Measurements from ENCODE around the gene TOMM40.
"Not testable (repeated sequence)": the region's sequence is repeated elsewhere in the genome, so short reads cannot be mapped to it uniquely, and the experiment has no call there.

TOMM40 gene

DNA sequence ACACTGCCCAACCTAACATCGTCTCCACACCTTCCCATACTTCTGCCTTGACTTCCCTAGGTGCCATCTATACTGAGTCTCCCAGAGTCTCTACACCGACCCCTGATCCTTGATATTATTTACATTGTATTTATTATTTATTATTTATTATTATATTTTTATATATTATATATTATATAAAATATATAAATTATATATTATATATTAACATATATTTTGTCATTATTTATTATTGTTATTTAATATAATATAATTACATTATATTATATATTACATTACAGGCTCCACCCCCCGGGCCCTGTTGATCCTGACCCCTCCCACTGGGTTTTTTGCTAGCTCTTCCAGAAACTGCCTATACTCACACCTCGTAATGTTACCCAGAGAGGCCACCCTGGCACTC, 18.4 kb upstream of the TOMM40 start:
- DNase-seq: no peak

DNA sequence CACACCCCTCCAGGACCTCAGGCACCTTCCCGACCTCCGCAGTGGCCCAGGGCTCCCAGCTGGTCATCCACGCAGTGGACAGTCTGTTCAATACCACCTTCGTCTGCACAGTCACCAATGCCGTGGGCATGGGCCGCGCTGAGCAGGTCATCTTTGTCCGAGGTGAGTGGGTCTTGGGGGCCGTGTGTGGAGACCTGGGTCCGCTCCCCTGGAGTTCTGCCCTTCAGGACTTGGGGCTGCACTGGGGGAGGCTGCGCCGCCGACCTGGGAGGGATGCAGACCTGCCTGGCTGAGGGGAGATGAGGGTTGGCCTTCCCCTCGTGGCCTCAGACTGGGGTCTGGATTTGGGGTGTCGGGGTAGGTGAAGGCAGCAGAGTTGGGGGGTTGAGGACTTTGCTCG, 16.7 kb upstream of the TOMM40 start:
- DNase-seq: no peak

DNA sequence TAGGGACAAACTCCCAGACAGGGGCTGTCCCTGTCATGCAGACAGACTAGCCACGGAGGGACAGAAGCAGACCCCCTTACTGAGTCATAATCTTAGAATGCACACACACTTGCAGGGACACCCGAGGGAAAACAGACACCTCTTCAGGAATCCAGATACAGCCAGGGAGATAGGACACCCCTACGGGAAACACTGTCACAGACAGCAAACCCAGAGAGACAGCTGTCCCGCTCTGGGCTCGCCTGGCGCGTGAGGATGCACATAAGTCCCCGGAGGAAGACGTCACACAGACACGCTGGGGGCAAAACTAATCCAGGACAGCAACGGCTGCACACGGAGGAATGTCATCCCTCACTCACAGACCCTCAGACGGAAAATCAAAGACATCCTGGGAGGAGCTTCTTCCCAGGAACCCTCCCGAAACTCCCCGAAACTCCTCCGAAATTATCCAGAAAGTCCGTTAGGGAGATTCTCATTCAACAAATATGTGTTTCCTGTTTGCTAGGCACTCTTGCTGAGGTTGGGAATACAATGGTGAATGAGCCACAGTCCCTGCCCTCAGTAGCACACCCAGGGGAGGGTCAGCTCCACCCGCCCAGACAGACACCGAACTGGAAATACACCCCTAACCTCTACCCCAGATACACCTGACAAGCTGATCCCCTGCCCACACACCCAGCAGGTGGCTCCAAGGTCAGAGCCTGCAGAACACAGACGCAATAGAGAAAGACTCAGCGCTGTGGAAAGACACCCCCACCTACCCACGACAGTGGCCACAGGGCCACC, 15.2 kb upstream of the TOMM40 start:
- DNase-seq: no peak

DNA sequence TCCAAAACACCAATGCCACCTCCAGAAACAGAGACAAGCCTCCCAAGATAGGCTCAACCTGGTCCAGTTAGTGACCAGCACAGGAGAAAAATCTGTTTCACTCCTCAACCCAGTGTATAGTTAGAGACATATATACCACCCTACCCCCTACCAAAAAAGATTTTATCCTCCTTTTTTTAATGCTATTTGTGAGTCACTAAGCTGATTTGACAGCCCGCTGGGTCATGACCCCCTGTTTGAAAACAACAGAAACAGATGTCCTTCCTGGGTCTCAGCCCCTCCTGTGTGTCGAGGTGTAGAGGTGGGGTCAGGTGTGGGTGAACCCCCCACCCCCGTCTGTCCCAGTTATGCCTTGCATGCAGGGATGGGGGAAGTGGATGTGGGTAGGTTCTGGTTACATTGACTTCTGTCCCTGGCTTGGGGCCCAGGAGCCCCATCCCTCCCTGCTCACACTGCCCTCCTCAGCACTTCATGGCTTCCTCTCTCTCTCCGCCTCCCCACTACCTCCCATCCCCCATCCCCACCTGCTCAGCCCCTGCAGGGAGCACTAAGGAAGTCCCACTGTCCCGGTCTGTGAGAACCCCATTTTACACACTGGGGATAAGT, 14.0 kb upstream of the TOMM40 start:
- no peak for DNase-seq

DNA sequence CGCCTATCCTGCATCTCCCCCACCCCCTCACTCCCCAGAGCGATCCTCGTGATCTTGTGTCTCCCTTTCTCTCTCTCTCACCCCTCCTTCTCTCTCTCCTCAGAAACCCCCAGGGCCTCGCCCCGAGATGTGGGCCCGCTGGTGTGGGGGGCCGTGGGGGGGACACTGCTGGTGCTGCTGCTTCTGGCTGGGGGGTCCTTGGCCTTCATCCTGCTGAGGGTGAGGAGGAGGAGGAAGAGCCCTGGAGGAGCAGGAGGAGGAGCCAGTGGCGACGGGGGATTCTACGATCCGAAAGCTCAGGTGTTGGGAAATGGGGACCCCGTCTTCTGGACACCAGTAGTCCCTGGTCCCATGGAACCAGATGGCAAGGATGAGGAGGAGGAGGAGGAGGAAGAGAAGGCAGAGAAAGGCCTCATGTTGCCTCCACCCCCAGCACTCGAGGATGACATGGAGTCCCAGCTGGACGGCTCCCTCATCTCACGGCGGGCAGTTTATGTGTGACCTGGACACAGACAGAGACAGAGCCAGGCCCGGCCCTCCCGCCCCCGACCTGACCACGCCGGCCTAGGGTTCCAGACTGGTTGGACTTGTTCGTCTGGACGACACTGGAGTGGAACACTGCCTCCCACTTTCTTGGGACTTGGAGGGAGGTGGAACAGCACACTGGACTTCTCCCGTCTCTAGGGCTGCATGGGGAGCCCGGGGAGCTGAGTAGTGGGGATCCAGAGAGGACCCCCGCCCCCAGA, 12.8 kb upstream of the TOMM40 start:
- DNase-seq: no peak

DNA sequence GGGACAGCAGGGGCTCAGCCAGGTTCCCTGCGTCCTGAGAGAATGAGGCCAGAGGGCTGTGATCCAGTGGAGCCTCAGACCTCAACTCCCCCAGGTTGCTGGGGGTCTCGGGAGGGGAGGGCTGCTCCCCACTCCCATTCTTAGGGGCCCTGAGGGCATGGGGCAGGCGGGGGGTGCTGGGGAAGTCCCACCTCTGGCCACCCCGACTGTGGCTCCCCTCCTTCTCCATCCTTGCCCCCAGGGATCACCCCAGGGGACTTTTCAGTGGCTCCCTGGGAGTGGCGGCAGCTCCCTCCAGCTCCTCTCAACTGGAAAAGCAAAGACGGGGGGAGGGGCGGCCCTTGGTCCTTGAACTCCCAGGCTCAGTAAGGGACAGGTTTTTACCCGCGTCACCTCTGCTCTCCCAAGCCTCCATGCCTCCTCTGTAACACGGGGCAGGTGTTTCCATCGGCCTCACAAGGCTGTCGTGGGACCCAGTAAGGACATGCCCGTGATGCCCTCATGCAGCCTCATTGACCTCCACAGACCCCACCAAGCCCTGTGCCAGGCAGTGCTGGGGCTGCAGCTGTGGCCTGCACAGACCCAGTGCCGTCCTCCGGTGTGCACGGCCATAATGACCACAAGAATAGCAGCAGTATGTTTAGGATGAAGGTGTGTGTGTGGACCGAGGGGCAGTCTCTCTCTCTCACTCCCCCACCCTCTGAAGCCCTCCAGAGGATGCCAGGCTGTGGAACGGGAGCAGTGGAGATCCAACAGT, 11.6 kb upstream of the TOMM40 start:
- DNase-seq: no peak

DNA sequence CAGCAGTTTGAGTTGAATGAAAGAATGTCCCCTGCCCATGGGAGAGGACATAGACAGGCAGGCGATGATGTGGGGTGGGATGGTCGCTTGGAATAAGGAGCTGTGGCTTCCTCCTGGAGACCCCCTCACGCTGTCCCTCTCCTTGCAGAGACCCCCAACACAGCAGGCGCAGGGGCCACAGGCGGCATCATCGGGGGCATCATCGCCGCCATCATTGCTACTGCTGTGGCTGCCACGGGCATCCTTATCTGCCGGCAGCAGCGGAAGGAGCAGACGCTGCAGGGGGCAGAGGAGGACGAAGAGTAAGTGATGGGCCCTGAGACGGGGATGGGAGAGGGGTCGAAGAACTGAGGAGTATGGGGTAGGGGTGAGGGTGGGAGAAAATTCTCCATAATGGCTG, 9.0 kb upstream of the TOMM40 start:
- no peak for DNase-seq

DNA sequence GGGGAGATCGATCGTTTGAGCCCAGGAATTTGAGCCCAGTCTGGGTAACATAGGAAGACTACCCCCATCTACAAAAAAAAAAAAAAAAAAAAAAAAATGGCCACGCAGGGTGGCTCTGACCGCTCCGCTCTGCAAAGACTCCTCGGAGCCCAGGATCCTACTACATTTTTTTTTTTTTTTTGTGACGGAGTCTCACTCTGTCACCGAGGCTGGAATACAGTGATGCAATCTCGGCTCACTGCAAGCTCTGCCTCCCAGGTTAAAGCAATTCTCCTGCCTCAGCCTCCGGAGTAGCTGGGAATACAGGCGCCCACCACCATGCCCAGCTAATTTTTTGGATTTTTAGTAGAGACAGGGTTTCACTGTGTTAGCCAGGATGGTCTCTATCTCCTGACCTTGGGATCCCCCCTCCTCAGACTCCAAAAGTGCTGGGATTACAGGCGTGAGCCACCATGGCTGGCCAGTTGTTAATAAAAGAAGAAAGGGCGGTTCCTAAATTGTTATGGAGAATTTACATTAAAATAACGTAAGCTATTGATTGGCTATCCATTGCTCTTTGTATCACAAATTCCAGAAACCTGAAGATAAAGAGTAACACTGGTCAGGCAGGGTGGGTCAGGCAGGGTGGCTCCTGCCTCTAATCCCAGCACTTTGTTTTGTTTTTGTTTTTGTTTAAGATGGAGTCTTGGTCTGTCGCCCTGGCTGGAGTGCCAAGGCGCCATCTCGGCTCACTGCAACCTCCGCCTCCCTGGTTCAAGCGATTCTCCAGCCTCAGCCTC, 8.2 kb upstream of the TOMM40 start:
- not testable (repeated sequence) for DNase-seq

DNA sequence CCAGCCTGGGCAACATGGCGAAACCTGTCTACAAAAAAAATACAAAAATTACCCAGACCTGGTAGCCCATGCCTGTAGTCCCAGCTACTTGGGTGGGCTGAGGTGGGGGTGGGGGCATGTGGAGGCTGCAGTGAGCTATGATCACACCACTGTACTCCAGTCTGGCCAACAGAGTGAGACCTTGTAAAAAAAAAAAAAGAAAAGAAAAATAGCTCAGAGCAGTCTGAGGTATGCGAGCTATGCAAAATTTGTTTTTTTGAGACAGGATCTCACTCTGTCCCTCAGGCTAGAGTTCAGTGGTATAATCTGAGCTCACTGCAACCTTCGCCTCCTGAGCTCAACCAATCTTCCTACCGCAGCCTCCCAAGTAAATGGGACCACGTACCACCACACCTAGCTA, 7.1 kb upstream of the TOMM40 start:
- no peak for DNase-seq

DNA sequence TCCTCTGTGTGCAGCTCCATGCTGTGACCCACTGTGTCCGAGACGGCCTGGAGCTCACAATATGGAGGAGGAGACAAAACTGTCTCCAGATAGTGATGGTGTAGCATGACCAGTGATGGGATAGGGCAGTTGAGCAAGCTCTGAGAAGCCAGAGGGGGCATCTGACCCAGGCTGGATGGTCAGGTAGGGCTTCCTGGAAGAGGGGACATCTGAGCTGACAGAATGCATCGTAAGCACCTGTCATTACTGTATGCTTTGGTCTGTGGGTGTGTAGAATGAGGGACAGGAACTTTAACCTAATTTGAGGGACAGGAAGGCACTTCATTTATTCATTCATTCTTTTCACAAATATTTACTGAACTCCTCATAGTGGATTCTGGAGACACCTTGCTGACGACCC, 6.5 kb upstream of the TOMM40 start:
- DNase-seq: no peak

DNA sequence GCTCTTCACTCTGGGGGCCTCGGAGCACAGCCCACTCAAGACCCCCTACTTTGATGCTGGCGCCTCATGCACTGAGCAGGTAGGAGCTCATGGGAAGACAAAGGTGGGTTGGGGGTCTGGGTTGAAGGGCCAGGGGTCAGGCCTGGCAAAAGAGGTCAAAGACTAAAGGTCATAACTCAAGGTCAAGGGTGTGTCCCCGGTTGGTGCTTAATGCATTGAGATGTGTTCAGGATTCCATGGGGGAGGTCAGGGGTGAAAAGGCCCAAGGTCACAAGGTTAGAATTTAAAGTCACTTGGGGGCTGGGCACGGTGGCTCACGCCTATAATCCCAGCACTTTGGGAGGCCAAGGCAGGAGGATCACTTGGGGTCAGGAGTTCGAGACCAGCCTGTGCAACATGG, 4.9 kb upstream of the TOMM40 start:
- DNase-seq: no peak

DNA sequence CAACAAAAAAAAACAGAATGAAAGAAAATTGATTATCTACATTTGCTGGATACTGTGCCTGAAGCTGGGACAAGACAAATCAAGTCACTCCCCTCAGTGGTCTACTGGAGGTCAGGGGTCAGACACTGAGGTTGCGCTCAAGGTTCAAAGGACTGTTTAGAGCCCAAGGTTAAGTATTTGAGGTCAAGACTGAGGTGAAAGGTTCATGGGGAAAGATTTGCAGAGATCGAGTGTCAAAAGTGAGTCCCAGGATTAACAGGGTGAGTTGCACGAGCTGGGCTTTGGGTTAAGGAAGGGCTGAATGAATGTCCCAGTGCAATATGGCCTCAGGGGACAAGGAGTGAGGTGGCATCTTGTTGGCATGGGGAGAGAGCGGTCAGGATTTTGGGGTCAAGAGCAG, 3.4 kb upstream of the TOMM40 start:
- DNase-seq: no peak

DNA sequence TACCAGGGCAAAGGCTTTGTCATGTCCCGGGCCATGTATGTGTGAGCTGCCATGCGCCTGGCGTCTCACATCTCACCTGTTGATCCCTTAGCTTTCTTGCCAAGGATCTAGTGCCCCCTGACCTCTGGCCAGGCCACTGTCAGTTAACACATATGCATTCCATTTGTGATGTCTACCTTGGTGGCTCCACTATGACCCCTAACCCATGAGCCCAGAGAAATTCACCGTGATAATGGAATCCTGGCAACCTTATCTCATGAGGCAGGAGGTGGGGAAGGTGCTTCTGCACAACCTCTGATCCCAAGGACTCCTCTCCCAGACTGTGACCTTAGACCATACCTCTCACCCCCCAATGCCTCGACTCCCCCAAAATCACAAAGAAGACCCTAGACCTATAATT, 2.7 kb upstream of the TOMM40 start:
- not testable (repeated sequence) for DNase-seq

DNA sequence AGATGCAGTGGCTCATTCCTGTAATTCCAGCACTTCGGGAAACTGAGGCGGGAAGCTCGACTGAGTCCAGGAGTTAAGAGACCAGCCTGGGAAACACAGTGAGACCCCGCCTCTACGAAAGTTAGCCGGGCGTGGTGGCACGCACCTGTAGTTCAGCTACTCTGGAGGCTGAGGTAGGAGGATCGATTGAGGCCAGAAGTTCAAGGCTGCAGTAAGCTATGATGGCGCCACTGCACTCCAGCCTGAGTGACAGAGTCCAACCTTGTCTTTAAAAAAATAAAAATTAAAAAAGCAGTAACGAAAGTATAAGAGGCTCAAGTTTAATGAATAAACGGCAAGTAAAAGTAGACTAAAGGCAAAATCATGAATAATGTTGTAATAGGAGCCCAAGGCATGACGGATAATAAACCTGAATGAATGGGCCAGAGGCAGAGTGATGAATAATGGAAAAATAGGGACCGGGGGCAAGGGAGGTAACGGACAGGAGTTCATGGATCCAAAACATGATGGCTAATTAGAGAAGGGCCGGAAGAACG, 1.2 kb upstream of the TOMM40 start:
- no peak for DNase-seq

DNA sequence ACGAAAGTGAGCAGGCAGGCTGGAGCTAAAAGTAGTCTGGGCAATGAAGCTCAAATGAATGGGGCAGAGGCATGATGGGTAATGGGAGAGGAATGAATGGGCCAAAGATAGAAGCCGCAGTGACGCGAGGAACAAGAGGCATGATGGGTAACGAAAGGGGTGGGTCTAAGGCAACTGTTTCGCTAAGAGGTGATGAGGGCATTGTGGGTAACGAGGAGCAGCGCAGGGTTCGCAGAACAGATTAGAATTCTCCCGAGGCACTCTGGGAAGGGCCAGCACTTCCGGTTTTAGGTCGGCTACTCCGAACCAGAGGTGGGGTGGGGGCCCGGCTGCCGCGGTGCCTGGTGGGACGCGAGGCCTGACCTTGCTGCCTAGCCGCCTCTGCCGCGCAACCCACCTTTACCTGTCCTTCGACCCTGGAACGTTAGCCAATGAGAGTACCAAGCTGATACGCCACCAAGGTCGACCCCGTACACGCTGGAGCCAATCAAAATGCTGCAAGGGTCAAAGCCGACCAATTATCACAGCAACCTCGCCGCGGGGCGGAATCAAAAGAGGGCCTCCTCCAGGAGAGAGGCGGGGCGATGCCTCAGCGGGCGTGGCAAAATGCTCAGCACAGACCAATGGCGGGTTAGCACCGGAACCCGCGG, 563 bp upstream of the TOMM40 start:
- DNase-seq: no peak

DNA sequence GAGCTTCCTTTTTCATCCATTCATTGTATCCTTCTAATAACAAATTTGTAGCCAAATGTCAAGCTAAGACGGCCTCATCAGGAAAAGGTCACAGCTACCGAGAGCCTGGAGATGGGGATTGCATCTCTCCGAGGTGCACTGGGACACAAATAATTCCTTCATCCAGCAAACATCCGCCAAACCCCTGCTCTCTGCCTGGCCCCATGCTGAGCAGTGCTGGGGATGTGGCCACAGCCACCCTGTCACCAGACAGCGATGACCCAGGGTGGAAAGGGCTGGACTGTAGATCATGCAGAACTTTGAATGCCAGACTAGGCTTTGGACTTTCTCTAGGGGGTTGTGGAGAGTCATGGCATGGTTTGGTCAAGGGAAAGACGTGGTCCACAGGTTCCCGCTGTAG, 1.9 kb downstream of the TOMM40 start:
- DNase-seq: no peak

DNA sequence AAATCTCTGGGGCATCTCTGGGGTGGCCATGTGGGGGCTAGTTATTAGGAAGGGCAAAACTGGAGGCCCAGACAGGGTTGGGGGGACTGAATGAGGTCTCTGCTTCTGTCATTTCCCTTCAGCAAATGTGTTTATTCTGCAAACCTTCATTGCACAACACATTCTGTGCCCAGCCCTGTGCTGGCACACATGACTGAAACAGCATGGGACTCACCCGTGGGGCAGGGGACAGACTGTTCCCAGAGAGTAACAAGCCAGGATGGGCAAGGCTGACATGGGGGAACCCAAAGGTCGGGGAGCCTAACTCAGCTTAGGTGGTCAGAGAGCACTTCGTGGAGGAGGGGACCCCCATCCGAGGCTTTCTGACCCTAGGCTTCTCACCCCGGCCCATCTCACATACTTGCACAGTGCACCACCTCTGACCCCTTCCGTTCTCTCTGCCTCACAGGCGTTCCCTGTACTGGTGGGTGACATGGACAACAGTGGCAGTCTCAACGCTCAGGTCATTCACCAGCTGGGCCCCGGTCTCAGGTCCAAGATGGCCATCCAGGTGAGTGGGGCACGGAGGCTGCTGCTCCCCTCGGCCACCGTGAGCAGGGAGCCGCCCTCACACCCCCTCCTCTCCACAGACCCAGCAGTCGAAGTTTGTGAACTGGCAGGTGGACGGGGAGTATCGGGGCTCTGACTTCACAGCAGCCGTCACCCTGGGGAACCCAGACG, 2.4 kb downstream of the TOMM40 start:
- DNase-seq: no peak

DNA sequence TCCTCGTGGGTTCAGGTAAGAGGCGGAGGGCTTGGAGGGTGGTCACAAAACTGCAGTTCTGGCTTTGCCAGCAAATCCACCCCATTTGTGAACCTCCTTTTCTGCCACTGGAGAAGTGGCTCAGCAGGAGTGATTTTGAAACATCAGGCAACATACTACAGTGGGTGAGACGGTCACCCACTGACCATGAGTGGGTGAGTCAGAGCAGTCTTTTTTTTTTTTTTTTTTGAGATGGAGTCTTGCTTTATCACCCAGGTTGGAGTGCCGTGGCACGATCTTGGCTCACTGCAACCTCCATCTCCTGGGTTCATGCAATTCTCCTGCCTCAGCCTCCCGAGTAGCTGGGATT, 3.0 kb downstream of the TOMM40 start:
- no peak for DNase-seq

DNA sequence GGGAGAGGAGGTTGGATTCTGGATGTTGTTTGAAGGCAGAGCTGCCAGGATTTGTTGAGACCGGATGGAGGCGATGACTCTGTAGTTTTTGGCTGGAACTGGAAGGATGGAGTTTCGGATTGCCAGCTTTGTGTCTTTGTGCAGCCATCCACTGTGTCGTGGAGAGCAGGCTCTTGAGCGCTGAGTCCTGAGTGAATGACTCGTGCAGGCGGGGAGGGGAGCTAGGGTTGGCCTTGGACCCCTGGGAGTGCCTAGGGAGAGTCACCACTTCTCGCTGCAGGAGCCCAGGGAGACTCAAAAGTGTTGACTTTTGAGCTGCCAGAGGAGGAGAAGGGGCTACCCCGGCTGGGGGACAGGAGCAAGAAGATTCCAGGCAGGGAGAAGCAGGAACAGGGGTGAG, 3.9 kb downstream of the TOMM40 start:
- no peak for DNase-seq

DNA sequence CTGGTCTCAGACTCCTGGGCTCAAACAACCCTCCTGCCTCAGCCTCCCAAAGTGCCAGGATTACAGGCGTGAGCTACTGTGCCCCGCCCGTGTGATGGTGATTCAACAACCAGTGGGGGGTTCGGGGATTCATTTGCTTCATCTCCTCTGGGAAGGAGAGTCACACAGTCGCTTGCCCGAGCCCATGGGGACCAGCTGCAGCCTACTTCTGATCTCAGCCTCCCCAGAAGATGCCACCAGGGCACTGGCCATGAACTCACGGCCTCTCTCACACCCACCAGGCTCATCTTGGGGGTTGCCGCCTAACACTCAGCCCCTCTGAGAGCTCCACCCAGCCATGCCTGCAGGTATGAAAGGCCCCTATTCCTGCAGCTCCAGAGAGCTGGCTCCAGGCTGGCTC, 6.8 kb downstream of the TOMM40 start:
- DNase-seq: no peak
